COLO829 (cell line): ENCODE results near the gene TCF7L2.

ENCODE experiments used
- DNase-seq: peaks from one replicate; pipeline ENCODE4 v3.0.0; 2012; ENCODE audit warnings: low spot score

The TCF7L2 gene

GRCh38 chr10:113126229-113127201 is 176.5 kb downstream of the TCF7L2 start:
- no peak for DNase-seq

GRCh38 chr10:113127261-113127900 is 177.3 kb downstream of the TCF7L2 start:
- no peak for DNase-seq

- no peak for DNase-seq
Observed at GRCh38 chr10:113127901-113128283, 177.8 kb downstream of the TCF7L2 start.

- DNase-seq: no peak
Observed at GRCh38 chr10:113128450-113129070, 178.5 kb downstream of the TCF7L2 start.

- no peak for DNase-seq
Observed at GRCh38 chr10:113129117-113129516, 179.1 kb downstream of the TCF7L2 start.

GRCh38 chr10:113130014-113130641 is 180.1 kb downstream of the TCF7L2 start:
- DNase-seq: no peak

- DNase-seq: no peak
Observed at GRCh38 chr10:113131613-113132261, 181.7 kb downstream of the TCF7L2 start.

GRCh38 chr10:113132591-113133121 is 182.6 kb downstream of the TCF7L2 start:
- no peak for DNase-seq

- no peak for DNase-seq
Observed at GRCh38 chr10:113133497-113134115, 183.6 kb downstream of the TCF7L2 start.

GRCh38 chr10:113135025-113135424 is 185.0 kb downstream of the TCF7L2 start:
- no peak for DNase-seq

GRCh38 chr10:113137941-113138685 is 188.1 kb downstream of the TCF7L2 start:
- DNase-seq: no peak

GRCh38 chr10:113138937-113139585 is 189.0 kb downstream of the TCF7L2 start:
- no peak for DNase-seq

GRCh38 chr10:113139699-113140098 is 189.7 kb downstream of the TCF7L2 start:
- DNase-seq: no peak

GRCh38 chr10:113140143-113141011 is 190.3 kb downstream of the TCF7L2 start:
- no peak for DNase-seq

- DNase-seq: no peak
Observed at GRCh38 chr10:113142601-113143362, 192.7 kb downstream of the TCF7L2 start.

GRCh38 chr10:113144576-113144975 is 194.5 kb downstream of the TCF7L2 start:
- DNase-seq: no peak

GRCh38 chr10:113148071-113148825 is 198.2 kb downstream of the TCF7L2 start:
- no peak for DNase-seq
